HUES64 (cell line): ENCODE data around the gene DMD.

Experiments used
- H3K27ac ChIP-seq: 2 replicates; pipeline ENCODE4 v1.7.0; 2013; ENCODE audit warnings: low read depth, low read length, inconsistent platforms
- H3K27me3 ChIP-seq: 2 replicates; pipeline ENCODE4 v1.6.1; 2013; ENCODE audit warnings: mild to moderate bottlenecking, low read length; ENCODE audit not compliant: insufficient read depth
- H3K36me3 ChIP-seq: 2 replicates; pipeline ENCODE4 v1.6.1; 2013; ENCODE audit warnings: mild to moderate bottlenecking, low read length; ENCODE audit not compliant: insufficient read depth
- H3K4me1 ChIP-seq: 2 replicates; pipeline ENCODE4 v1.6.1; 2013; ENCODE audit warnings: mild to moderate bottlenecking, low read length, moderate library complexity; ENCODE audit not compliant: insufficient read depth
- H3K4me3 ChIP-seq: 2 replicates; pipeline ENCODE4 v1.5.1; 2013; ENCODE audit warnings: mild to moderate bottlenecking, low read length, moderate library complexity
- H3K9ac ChIP-seq: 2 replicates; pipeline ENCODE4 v1.6.1; 2013; ENCODE audit warnings: mild to moderate bottlenecking, low read depth, low read length
- H3K9me3 ChIP-seq: 2 replicates; pipeline ENCODE4 v1.6.1; 2013; ENCODE audit warnings: low read depth, low read length; ENCODE audit not compliant: insufficient read depth
- WGBS: fragments of 150-250, 120-280 bp; methylation state at CpG from one replicate; pipeline ENCODE4 v1.1.7; 2013; ENCODE audit warnings: missing lambda C conversion rate; 5-methylcytosine and 5-hydroxymethylcytosine counted together

The DMD gene

DNA sequence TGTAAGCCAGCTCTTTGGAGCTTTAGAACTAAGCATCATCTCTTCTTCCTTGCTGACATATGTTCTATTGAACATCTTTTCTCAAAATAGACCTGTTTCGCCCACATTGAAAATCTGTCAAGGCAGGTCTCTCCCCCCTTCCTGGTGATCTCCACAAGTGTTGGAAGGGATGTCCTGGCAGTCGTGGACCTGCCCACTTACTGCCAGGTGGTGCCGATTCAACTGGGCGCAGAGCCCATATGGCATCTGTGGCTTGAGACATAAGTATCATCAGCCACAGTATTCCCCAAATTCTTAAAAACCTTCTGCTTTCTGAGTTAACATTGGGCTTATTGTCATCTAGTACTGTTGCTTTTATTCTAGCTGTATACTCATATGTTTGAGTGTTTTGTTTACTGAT lies 1170.2 kb downstream of the DMD start:
- no peaks in the 10 kb centered on the region for H3K36me3 ChIP-seq
- no peaks in the 10 kb centered on the region for H3K9me3 ChIP-seq
- H3K4me1 ChIP-seq: no peaks in the 10 kb centered on the region
- WGBS: 97% methylated on average over 4 of the region's 4 CpGs
- no peak overlapping the region for H3K9ac ChIP-seq
- no peaks in the 10 kb centered on the region for H3K27me3 ChIP-seq
- H3K27ac ChIP-seq: no peak overlapping the region
- H3K4me3 ChIP-seq: no peak overlapping the region

DNA sequence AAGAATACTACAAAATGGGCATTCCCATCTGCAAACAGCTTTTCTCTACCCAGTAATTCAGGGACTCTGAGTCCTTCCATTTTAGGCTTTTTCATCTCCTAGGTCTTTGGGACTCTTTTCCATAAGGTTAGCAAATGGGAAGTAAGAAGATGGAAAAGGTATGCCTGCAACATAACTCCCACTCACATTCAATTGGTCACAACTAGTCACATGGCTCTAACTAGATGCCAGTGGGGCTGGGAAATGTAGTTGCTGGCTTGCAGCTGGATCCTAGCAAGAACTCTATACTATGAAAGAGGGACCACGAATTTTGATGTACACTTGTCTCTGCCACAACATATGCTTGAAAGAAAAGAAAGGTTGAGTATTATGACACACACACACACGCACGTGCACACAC lies 1184.6 kb downstream of the DMD start:
- no peak overlapping the region for H3K4me3 ChIP-seq
- H3K9me3 ChIP-seq: no peaks in the 10 kb centered on the region
- no peaks in the 10 kb centered on the region for H3K27me3 ChIP-seq
- no peak overlapping the region for H3K9ac ChIP-seq
- no peaks in the 10 kb centered on the region for H3K4me1 ChIP-seq
- no peak overlapping the region for H3K27ac ChIP-seq
- WGBS: no CpG with 5 or more reads among the region's 3 CpGs
- H3K36me3 ChIP-seq: no peaks in the 10 kb centered on the region

DNA sequence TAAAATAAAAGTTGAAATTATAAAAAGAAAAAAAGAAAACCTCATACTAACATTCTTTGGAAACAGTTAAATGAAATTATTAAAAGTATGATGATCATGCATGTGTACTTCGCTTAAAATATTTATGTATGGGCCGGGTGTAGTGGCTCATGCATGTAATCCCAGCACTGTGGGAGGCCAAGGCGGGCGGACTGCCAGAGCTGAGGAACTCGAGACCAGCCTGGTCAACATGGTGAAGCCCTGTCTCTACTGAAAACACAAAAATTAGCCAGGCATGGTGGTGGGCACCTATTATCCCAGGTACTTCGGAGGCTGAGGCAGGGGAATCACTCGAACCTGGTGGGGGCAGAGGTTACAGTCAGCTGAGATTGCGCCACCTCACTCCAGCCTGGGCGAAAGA lies 1187.3 kb downstream of the DMD start:
- H3K4me1 ChIP-seq: no peaks in the 10 kb centered on the region
- H3K9me3 ChIP-seq: no peaks in the 10 kb centered on the region
- 92% methylated on average over 7 of the region's 9 CpGs for whole genome bisulfite sequencing
- no peak overlapping the region for H3K9ac ChIP-seq
- no peaks in the 10 kb centered on the region for H3K27me3 ChIP-seq
- no peak overlapping the region for H3K4me3 ChIP-seq
- H3K27ac ChIP-seq: no peak overlapping the region
- H3K36me3 ChIP-seq: no peaks in the 10 kb centered on the region

DNA sequence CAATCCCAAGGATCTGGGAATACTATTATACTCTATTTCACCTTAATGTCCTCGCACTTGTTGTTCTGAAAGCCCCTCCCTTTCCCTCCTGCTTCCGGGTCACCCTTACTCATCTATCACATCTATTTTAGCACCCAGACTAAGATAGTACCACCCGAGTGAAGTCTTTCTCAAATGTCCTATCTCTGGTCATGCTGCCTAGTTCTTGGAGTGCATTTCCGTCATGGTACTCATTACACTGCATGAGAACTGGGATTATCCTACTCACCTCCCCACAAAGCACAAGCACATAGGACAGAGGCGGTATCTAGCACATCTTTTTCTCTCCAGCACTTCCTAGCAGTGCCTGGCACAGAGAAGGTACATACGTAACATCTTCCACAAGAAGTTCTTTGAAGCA lies 1195.2 kb downstream of the DMD start:
- no peak overlapping the region for H3K4me3 ChIP-seq
- 96% methylated on average over 6 of the region's 6 CpGs for WGBS

DNA sequence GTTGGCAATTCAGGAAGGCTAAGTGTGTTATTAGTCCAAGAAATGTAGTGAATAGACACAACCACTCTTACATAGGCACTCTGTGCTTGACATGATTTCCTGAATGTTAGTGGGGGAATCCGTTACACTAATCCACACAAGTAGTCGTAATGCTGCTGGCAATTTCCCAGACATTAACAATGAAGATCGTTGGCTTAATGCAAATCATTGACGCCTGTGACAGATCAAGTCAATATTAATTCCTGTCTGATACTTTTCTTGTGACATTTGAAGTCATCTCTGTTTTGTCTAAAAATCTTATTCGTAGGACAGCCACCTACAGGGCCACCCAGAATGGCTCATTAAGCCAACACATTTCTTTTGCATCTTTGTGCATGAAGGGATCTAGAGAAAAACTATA lies 1200.4 kb downstream of the DMD start:
- 94% methylated on average over 5 of the region's 5 CpGs for WGBS
- Histone ChIP-seq H3K9ac (no peak overlapping the region), H3K27ac (no peak overlapping the region), H3K4me3 (no peak overlapping the region), H3K4me1 (no peaks in the 10 kb centered on the region), H3K27me3 (no peaks in the 10 kb centered on the region), H3K36me3 (no peaks in the 10 kb centered on the region), H3K9me3 (no peaks in the 10 kb centered on the region)

More for the DNA sequence above, 1195.2 kb downstream of the DMD start:
- Histone ChIP-seq H3K27ac (no peak overlapping the region), H3K27me3 (no peaks in the 10 kb centered on the region), H3K9ac (no peak overlapping the region), H3K4me1 (no peaks in the 10 kb centered on the region), H3K36me3 (no peaks in the 10 kb centered on the region), H3K9me3 (no peaks in the 10 kb centered on the region)

DNA sequence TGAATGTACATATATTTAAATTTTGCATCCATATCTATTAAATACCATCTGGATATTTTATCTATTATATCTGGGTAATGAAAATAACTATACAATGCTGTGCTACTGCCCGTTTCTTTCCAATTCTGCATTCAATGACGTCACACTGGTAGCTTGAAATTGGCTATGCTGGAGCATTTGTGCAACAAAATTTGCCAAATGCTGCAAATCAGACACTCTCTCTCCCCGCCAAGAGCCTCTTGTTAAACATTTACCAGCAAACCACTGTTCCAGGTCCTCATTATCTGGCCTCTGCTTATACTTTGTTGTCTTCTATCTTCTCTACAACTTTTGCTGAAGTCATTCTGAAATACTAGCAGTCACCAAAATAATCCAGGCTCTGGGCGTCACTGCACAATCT lies 1201.1 kb downstream of the DMD start:
- no peak overlapping the region for H3K27ac ChIP-seq
- H3K9me3 ChIP-seq: no peaks in the 10 kb centered on the region
- no peak overlapping the region for H3K9ac ChIP-seq
- 86% methylated on average over 4 of the region's 4 CpGs for WGBS
- H3K27me3 ChIP-seq: no peaks in the 10 kb centered on the region
- H3K4me1 ChIP-seq: no peaks in the 10 kb centered on the region
- no peak overlapping the region for H3K4me3 ChIP-seq
- no peaks in the 10 kb centered on the region for H3K36me3 ChIP-seq

DNA sequence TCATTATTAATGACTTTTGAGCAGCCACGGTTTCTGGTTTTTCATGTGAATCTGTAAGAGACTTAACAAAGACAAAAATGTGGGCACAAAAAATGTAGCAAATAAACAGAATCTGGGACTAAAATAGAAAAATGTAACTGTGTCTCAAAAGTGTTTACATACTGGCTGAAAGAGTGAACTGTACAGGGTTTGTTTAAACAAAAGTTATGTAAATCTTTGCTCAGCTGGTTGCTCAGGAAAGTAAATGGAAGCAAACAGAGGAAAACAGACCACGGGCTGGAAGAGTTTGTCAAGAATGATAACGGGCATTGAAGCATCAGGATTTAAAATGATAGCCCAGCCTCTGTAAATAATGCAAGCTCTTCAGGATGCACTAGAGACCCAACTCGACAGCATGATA lies 1217.7 kb downstream of the DMD start:
- no peak overlapping the region for H3K27ac ChIP-seq
- WGBS: 89% methylated on average over 4 of the region's 4 CpGs
- H3K4me3 ChIP-seq: no peak overlapping the region
- H3K4me1 ChIP-seq: no peaks in the 10 kb centered on the region
- no peak overlapping the region for H3K9ac ChIP-seq
- no peaks in the 10 kb centered on the region for H3K27me3 ChIP-seq
- H3K9me3 ChIP-seq: no peaks in the 10 kb centered on the region
- no peaks in the 10 kb centered on the region for H3K36me3 ChIP-seq

DNA sequence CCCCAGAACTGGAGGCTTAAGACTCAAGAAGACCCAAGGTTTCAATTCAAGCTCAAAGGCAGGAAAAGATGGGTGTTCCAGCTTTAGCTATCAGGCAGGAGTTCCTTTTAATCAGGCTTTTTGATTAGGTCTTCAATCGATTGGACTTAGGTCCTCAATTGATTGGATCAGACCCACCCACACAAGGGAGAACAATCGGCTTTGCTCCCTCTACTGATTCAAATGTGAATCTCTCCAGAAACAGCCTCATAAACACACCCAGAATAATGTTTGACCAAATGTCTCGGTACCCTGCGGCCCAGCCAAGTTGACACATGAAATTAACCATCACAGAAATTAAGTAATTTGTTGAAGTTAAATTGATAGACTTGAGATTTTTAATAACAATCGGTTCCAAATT lies 1222.4 kb downstream of the DMD start:
- no peaks in the 10 kb centered on the region for H3K36me3 ChIP-seq
- no peak overlapping the region for H3K27ac ChIP-seq
- no peak overlapping the region for H3K4me3 ChIP-seq
- 85% methylated on average over 2 of the region's 5 CpGs for WGBS
- no peaks in the 10 kb centered on the region for H3K27me3 ChIP-seq
- H3K4me1 ChIP-seq: no peaks in the 10 kb centered on the region
- no peak overlapping the region for H3K9ac ChIP-seq
- H3K9me3 ChIP-seq: no peaks in the 10 kb centered on the region

DNA sequence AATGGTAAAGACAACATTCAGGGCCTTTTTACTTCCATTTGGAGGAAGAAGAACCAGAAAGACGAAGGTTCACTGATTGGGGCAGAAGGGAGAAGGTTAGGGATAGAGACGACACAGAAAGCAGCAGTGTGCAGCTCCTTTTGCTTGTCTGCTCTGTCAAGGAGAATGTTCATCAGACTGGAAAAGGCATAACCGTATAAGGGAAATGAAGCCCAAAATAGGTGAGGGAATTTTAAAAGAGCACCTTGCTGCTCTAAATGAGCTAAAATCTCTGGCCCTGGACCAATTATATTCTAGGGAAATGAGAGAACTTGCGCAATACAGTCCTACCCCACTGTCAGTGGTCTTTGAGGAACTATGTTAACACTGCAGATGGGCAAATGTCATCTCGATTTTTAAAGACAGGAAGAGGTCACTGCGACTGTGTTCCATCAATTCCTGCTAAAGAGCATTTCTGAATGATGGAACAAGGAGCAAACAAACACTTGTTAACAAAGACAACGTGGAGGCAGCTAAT lies 1229.7 kb downstream of the DMD start:
- H3K4me3 ChIP-seq: no peak overlapping the region
- no peak overlapping the region for H3K27ac ChIP-seq
- no peak overlapping the region for H3K9ac ChIP-seq
- H3K9me3 ChIP-seq: no peaks in the 10 kb centered on the region
- WGBS: 89% methylated on average over 7 of the region's 7 CpGs
- H3K27me3 ChIP-seq: no peaks in the 10 kb centered on the region
- H3K36me3 ChIP-seq: no peaks in the 10 kb centered on the region
- no peaks in the 10 kb centered on the region for H3K4me1 ChIP-seq

DNA sequence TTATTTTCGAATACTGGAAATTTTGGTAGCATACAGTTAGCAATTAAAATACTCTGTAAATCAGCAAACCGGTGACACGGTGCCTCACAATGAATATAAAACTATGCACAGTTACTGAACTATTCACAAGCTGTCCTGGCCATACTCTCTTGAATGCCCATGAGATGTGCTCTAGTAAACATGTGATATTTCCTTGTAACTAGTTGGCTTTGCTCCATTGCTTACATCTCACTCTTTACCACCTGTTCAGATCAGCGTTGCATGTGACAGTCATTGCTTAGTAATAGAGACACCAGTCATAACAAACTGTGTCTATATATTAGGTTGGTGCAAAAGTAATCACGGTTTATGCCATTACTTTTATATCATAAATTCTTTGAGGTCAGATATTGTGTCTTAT lies 1241.6 kb downstream of the DMD start:
- H3K27ac ChIP-seq: no peak overlapping the region
- no peaks in the 10 kb centered on the region for H3K27me3 ChIP-seq
- H3K36me3 ChIP-seq: no peaks in the 10 kb centered on the region
- no peaks in the 10 kb centered on the region; the same call in 1 of the 2 replicates for H3K4me1 ChIP-seq
- no peak overlapping the region for H3K4me3 ChIP-seq
- H3K9ac ChIP-seq: no peak overlapping the region
- no peaks in the 10 kb centered on the region for H3K9me3 ChIP-seq
- 91% methylated on average over 3 of the region's 5 CpGs for WGBS

DNA sequence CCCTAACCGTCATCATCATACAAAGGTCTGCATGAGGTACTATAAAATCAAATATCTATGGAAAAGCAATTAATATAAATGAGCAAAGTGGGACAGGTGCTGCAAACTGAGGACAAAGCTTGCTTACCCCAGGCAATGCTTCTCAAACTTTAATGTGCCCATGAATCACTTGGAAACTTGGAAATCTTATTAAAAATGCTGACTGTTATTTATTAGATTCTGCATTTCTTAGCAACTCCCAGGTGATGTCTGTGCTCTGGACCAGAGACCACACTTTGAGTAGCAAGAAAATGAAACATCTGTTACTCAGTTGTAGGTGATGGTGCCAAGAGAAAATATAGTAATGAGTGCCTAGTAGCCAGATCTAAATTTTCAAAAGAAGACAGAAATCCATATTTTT lies 1249.1 kb downstream of the DMD start:
- no peak overlapping the region for H3K27ac ChIP-seq
- no peak overlapping the region for H3K4me3 ChIP-seq
- H3K27me3 ChIP-seq: no peaks in the 10 kb centered on the region
- H3K36me3 ChIP-seq: no peaks in the 10 kb centered on the region
- no CpG with 5 or more reads among the region's 1 CpG for WGBS
- H3K9me3 ChIP-seq: no peaks in the 10 kb centered on the region
- no peak overlapping the region for H3K9ac ChIP-seq
- peaks cover 8% of the 10 kb centered on the region; the same call in 1 of the 2 replicates for H3K4me1 ChIP-seq

DNA sequence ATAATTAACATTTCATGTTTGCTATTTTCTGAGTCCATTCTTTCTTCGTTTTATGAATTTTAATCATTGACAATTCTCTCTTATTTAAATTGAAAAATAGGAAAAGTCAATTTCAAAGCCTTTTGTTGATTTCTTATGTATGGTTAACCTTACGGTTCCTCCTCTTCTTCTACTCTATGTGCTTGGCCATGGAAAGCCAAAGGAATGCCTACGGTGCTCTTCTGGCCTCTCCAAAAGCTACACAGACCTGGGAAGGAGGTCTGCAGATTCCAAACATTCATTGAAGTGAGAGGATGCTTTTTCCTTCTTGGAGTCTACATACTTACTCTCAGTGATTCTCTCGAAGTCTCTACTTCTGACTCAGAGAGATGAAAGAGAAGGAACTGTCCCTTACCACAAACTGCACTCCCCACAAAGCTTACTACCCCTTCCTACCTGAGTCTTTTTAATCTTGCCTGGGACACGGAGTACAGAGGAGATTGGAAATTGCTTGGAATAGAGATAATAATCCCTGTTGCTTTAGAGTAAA lies 1276.4 kb downstream of the DMD start:
- H3K27ac ChIP-seq: no peak overlapping the region
- H3K4me3 ChIP-seq: no peak overlapping the region
- no peaks in the 10 kb centered on the region for H3K9me3 ChIP-seq
- H3K9ac ChIP-seq: no peak overlapping the region
- 79% methylated on average over 3 of the region's 5 CpGs for WGBS
- no peaks in the 10 kb centered on the region for H3K36me3 ChIP-seq
- H3K27me3 ChIP-seq: no peaks in the 10 kb centered on the region
- no peaks in the 10 kb centered on the region for H3K4me1 ChIP-seq
